Osteoblast (primary cell): ENCODE data around the gene ITPR3. TPM values are rescaled to one million over a fixed set of nuclear protein-coding genes. Genes with fewer than 3 reads are reported as not detected.

ENCODE experiments used
- DNase-seq: peaks from one replicate; pipeline ENCODE4 v3.0.0; 2011; ENCODE audit warnings: low spot score, mixed read lengths; ENCODE audit not compliant: insufficient read length; ENCODE audit errors: missing footprints
- H2AFZ ChIP-seq: 2 replicates; pipeline ENCODE4 v1.6.0; 2011; ENCODE audit warnings: mild to moderate bottlenecking, low read length
- H3K27ac ChIP-seq: 2 replicates; pipeline ENCODE4 v1.5.1; 2011; ENCODE audit warnings: mild to moderate bottlenecking, low read depth, low read length, moderate library complexity
- H3K27me3 ChIP-seq: 2 replicates; pipeline ENCODE4 v1.6.0; 2012; ENCODE audit warnings: mild to moderate bottlenecking, control low read depth, inconsistent platforms, low read length, moderate library complexity; ENCODE audit not compliant: insufficient read depth
- H3K36me3 ChIP-seq: 2 replicates; pipeline ENCODE4 v1.5.1; 2011; ENCODE audit warnings: mild to moderate bottlenecking, low read length, control low read depth, moderate library complexity; ENCODE audit not compliant: insufficient read depth
- H3K4me1 ChIP-seq: 2 replicates; pipeline ENCODE4 v1.5.1; 2011; ENCODE audit warnings: mild to moderate bottlenecking, low read length, control low read depth, moderate library complexity; ENCODE audit not compliant: insufficient read depth
- H3K4me2 ChIP-seq: 2 replicates; pipeline ENCODE4 v1.6.0; 2011; ENCODE audit warnings: mild to moderate bottlenecking, low read length; ENCODE audit not compliant: insufficient read depth
- H3K4me3 ChIP-seq: fragments of 200-600 bp; sonication (generic); 3 replicates; pipeline ENCODE4 v1.5.1; 2012; ENCODE audit warnings: mild to moderate bottlenecking, low read length, inconsistent platforms; ENCODE audit not compliant: insufficient read depth
- H3K79me2 ChIP-seq: 2 replicates; pipeline ENCODE4 v1.6.0; 2012; ENCODE audit warnings: mild to moderate bottlenecking, low read length, control low read depth, inconsistent platforms; ENCODE audit not compliant: insufficient read depth
- H3K9me3 ChIP-seq: 2 replicates; pipeline ENCODE4 v1.5.1; 2011; ENCODE audit warnings: low read depth, low read length, control low read depth
- H4K20me1 ChIP-seq: 2 replicates; pipeline ENCODE4 v1.6.0; 2012; ENCODE audit warnings: mild to moderate bottlenecking, low read length, control low read depth; ENCODE audit not compliant: insufficient read depth
- CTCF ChIP-seq: IDR thresholded peaks from 2 replicates; pipeline ENCODE4 v1.5.1; 2011; ENCODE audit warnings: mild to moderate bottlenecking, low read depth, low read length, moderate library complexity; ENCODE audit errors: extremely low read depth
- total RNA-seq: library from RNA; depleted of rRNA; stranded (reverse); fragments of >200 nt; gene quantifications from 2 replicates; pipeline ENCODE4 v1.2.3, GENCODE V29; 2012

Gene ITPR3
- total RNA-seq, 1 donor, result 46.7 TPM

DNA sequence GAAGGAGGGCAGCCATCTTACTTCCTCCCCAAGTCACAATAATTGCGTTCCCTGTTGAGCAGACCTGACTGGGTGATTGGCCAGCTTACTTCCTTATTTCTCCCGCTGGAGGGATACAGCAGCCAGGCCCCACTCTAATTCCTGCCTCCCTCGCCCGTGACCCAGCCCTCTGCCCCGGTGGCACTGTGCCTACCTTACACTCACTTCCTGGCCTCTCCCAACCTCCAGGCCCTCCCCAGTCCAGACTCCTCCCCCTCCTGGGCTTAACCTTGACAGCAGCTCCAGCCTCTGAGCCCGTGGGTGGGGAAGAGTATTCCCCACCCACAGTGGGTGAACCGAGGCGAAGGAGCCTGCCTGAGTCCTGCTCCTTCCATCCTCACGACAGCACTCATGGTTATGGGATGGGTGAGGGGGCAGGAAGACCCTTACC is 44.0 kb upstream of the ITPR3 start:
- peaks cover 28% of the 10 kb centered on the region for H3K36me3 ChIP-seq
- no peak for TF ChIP-seq CTCF
- H3K27ac ChIP-seq, result no peak overlapping the region

GRCh38 chr6:33577718-33578117 is 43.4 kb upstream of the ITPR3 start:
- no peak for TF ChIP-seq CTCF
- H3K79me2 ChIP-seq, result peaks cover 34% of the 10 kb centered on the region

More for the DNA sequence above, 44.0 kb upstream of the ITPR3 start:
- no peak overlapping the region for H3K4me3 ChIP-seq
- peaks cover 34% of the 10 kb centered on the region for H3K79me2 ChIP-seq
- peaks cover 16% of the 10 kb centered on the region for H4K20me1 ChIP-seq
- no peaks in the 10 kb centered on the region for H3K27me3 ChIP-seq
- no peaks in the 10 kb centered on the region for H3K9me3 ChIP-seq
- peak; percentile 82 for DNase-seq
- peaks cover 7% of the 10 kb centered on the region for H3K4me1 ChIP-seq
- no peak overlapping the region for H2AFZ ChIP-seq
- no peak overlapping the region for H3K4me2 ChIP-seq

GRCh38 chr6:33578164-33578563 is 43.0 kb upstream of the ITPR3 start:
- Histone ChIP-seq H3K9me3 (no peaks in the 10 kb centered on the region), H3K79me2 (peaks cover 34% of the 10 kb centered on the region), H4K20me1 (peaks cover 16% of the 10 kb centered on the region), H3K4me3 (peak overlapping the region; percentile 94), H3K27ac (peak overlapping the region; percentile 17), H3K27me3 (no peaks in the 10 kb centered on the region), H3K4me1 (peaks cover 7% of the 10 kb centered on the region), H2AFZ (no peak overlapping the region), H3K4me2 (peak overlapping the region; percentile 88), H3K36me3 (peaks cover 28% of the 10 kb centered on the region)
- no peak for TF ChIP-seq CTCF
- peak; percentile 63 for DNase-seq

More at GRCh38 chr6:33577718-33578117, 43.4 kb upstream of the ITPR3 start:
- Histone ChIP-seq H3K27ac (no peak overlapping the region), H4K20me1 (peaks cover 16% of the 10 kb centered on the region), H3K4me2 (no peak overlapping the region), H3K4me1 (peaks cover 7% of the 10 kb centered on the region), H3K9me3 (no peaks in the 10 kb centered on the region), H3K4me3 (no peak overlapping the region), H3K27me3 (no peaks in the 10 kb centered on the region), H2AFZ (no peak overlapping the region), H3K36me3 (peaks cover 28% of the 10 kb centered on the region)
- peak; percentile 9 for DNase-seq

- no peak overlapping the region for H2AFZ ChIP-seq
- peaks cover 16% of the 10 kb centered on the region for H4K20me1 ChIP-seq
- DNase-seq, result peak; percentile 69
- peaks cover 7% of the 10 kb centered on the region for H3K4me1 ChIP-seq
- H3K36me3 ChIP-seq, result peaks cover 28% of the 10 kb centered on the region
- peak overlapping the region; percentile 88 for H3K4me2 ChIP-seq
- no peaks in the 10 kb centered on the region for H3K27me3 ChIP-seq
- peaks cover 34% of the 10 kb centered on the region for H3K79me2 ChIP-seq
- H3K9me3 ChIP-seq, result no peaks in the 10 kb centered on the region
- peak overlapping the region; percentile 8 for H3K27ac ChIP-seq
- H3K4me3 ChIP-seq, result peak overlapping the region; percentile 94
- no peak for TF ChIP-seq CTCF
Observed at GRCh38 chr6:33578588-33579011, 42.5 kb upstream of the ITPR3 start.
